ENCODE data around the gene RALGDS. TPM values are rescaled to one million over a fixed set of nuclear protein-coding genes. Genes with fewer than 3 reads are reported as not detected.
A peak's percentile ranks its signal among the peaks of the same experiment; 100 is the strongest.

RALGDS gene
- total and polyA plus RNA-seq, 2 of the 4 experiments (the other 2 are of a cell fraction): 13.1 to 36.9 TPM

DNA sequence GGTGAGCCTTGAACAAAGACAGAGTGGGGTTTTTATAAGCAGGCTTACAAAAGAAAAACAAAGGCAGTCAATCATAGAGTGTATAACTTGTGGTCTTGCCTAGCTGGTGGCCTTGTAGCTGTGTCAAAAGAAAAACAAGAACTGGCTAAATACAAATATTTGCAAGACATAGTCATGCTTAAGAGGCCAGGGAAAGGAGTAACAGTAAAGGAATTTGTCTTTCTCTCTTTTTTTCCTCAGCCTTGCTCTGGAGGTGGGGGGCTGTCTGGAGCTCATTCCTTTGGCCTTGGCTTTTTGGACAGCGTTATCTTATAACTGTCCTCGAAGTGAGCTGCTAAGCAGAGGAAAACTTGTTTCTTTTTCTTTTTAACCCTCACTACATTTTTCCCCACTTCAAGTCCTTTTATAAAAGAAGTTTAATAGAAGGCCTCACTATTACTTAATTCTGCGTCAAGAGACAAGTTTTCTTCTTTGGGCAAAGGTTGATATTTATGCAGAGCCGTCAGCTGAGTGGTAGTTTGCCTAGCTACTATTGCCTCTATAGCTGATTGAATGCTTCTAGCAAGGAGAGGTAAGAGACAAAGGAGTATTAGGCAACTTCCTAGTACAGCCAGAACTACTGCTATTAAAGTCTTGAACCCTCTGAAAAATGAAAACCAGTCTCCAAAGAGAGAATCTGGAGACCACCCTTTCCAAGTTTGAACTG, 45.0 kb downstream of the RALGDS start:
- H3K56ac ChIP-seq (ENCODE audit: extremely low read depth, insufficient read depth, low read length): no peak overlapping the region
- no peak overlapping the region; the same call in 1 of the 2 replicates for H4K91ac ChIP-seq (ENCODE audit: insufficient read depth, low read depth, low read length)
- H2AFZ ChIP-seq (replicated peaks; ENCODE audit: low read length, poor library complexity): no peak overlapping the region
- ChIA-PET POLR2A (ENCODE audit: unreplicated experiment) (interaction anchor here (1.2 kb wide), 1 partner anchor 46 kb away, joined by 4 read pairs; the partner anchor contains the start of gene GTF3C5), CTCF (interaction anchor here (0.8 to 2.9 kb wide), 3 partner anchors 19 to 71 kb away, joined by 3 to 10 read pairs (median 3); no protein-coding TSS in a partner anchor)
- 0 out of 2 replicates have a peak overlapping the region, but pooled peaks have one; percentile 22 for H2BK20ac ChIP-seq (ENCODE audit: low read depth, low read length)
- no peak overlapping the region for H3K23ac ChIP-seq (ENCODE audit: low read depth, low read length)
- H2BK120ac ChIP-seq (ENCODE audit: low read depth, low read length): no peak overlapping the region
- H3K4ac ChIP-seq (ENCODE audit: low read depth, low read length): no peak overlapping the region
- H3K4me1 ChIP-seq (ENCODE audit: control insufficient read depth, insufficient read depth, low read length): peaks cover 7% of the 10 kb centered on the region
- DNase-seq: peak; percentile 87
- no peak overlapping the region for H3K9ac ChIP-seq (ENCODE audit: low read depth, low read length)
- peaks cover 11% of the 10 kb centered on the region; the same call in 1 of the 2 replicates for H4K20me1 ChIP-seq (ENCODE audit: insufficient read depth, low read length)
- dilution Hi-C loops (cut with HindIII; ENCODE audit: low sequenced_read_pairs, unreplicated experiment) (no loop called here), in situ Hi-C loops (cut with MboI; ENCODE audit: low sequenced_read_pairs) (no loop called here), intact Hi-C loops (cut with micrococcal nuclease) (no loop called here)
- H3K4me2 ChIP-seq (ENCODE audit: low read depth, low read length): peak overlapping the region; percentile 51; the same call in 1 of the 2 replicates
- no peak overlapping the region for H4K8ac ChIP-seq (ENCODE audit: low read depth in 2 of 2, low read length in 2 of 2)
- no TSS peak for BruUV-seq (replicated peaks)
- H3K14ac ChIP-seq (replicated peaks; ENCODE audit: low read depth, low read length): no peak overlapping the region
- no peaks in the 10 kb centered on the region for H3K79me1 ChIP-seq (ENCODE audit: low read depth in 1 of 2, low read length in 2 of 2)
- H3K27ac ChIP-seq (ENCODE audit: insufficient read depth, low read length): no peak overlapping the region
- H3K9me3 ChIP-seq (ENCODE audit: control insufficient read depth, insufficient read depth, low read length): no peaks in the 10 kb centered on the region
- H3K4me3 ChIP-seq (ENCODE audit: insufficient read depth, low read depth, low read length): no peak overlapping the region
- H3K9me1 ChIP-seq (ENCODE audit: insufficient read depth, low read length): no peaks in the 10 kb centered on the region
- no peak overlapping the region for H3K18ac ChIP-seq (ENCODE audit: low read depth, low read length)
- WGBS, 2 experiments (ENCODE audit: extremely low coverage in 2 of 2, insufficient read length in 1 of 2): no CpG with 5 or more reads among the region's 4 CpGs
- H3K27me3 ChIP-seq (ENCODE audit: control insufficient read depth, insufficient read depth, low read length): peaks cover 22% of the 10 kb centered on the region
- H3K36me3 ChIP-seq (ENCODE audit: control insufficient read depth, insufficient read depth, low read length): no peaks in the 10 kb centered on the region; the same call in 1 of the 2 replicates
- peak overlapping the region; percentile 3 for H2BK5ac ChIP-seq (ENCODE audit: low read depth, low read length, poor library complexity, severe bottlenecking)
- ATAC-seq (ENCODE audit: low read depth): peak; percentile 91
- no peak overlapping the region for H2AK5ac ChIP-seq (ENCODE audit: low read depth, low read length)
- TF ChIP-seq FOS (IDR thresholded peaks at IDR 0.05; ENCODE audit: low read depth, low read length) (peak; percentile 72), MAFK (IDR thresholded peaks at IDR 0.05; ENCODE audit: low read depth, low read length) (no peak), BHLHE40 (IDR thresholded peaks at IDR 0.05; ENCODE audit: low read depth, low read length) (0 out of 2 replicates have a peak, but pooled peaks have one; percentile 23), RCOR1 (IDR thresholded peaks at IDR 0.05; ENCODE audit: insufficient replicate concordance, low read length) (no peak), MAZ (IDR thresholded peaks at IDR 0.05; ENCODE audit: borderline replicate concordance, low read depth, low read length) (peak; percentile 87), RFX5 (IDR thresholded peaks at IDR 0.05; ENCODE audit: low read depth, low read length) (no peak)
- TF ChIP-seq, protein P1, sequence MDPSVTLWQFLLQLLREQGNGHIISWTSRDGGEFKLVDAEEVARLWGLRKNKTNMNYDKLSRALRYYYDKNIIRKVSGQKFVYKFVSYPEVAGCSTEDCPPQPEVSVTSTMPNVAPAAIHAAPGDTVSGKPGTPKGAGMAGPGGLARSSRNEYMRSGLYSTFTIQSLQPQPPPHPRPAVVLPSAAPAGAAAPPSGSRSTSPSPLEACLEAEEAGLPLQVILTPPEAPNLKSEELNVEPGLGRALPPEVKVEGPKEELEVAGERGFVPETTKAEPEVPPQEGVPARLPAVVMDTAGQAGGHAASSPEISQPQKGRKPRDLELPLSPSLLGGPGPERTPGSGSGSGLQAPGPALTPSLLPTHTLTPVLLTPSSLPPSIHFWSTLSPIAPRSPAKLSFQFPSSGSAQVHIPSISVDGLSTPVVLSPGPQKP (IDR thresholded peaks at IDR 0.05; ENCODE audit: borderline replicate concordance, low read depth, low read length): no peak
- TF ChIP-seq, protein P2, sequence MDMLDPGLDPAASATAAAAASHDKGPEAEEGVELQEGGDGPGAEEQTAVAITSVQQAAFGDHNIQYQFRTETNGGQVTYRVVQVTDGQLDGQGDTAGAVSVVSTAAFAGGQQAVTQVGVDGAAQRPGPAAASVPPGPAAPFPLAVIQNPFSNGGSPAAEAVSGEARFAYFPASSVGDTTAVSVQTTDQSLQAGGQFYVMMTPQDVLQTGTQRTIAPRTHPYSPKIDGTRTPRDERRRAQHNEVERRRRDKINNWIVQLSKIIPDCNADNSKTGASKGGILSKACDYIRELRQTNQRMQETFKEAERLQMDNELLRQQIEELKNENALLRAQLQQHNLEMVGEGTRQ (IDR thresholded peaks at IDR 0.05; ENCODE audit: low read depth, low read length): no peak
- TF ChIP-seq, protein P3, sequence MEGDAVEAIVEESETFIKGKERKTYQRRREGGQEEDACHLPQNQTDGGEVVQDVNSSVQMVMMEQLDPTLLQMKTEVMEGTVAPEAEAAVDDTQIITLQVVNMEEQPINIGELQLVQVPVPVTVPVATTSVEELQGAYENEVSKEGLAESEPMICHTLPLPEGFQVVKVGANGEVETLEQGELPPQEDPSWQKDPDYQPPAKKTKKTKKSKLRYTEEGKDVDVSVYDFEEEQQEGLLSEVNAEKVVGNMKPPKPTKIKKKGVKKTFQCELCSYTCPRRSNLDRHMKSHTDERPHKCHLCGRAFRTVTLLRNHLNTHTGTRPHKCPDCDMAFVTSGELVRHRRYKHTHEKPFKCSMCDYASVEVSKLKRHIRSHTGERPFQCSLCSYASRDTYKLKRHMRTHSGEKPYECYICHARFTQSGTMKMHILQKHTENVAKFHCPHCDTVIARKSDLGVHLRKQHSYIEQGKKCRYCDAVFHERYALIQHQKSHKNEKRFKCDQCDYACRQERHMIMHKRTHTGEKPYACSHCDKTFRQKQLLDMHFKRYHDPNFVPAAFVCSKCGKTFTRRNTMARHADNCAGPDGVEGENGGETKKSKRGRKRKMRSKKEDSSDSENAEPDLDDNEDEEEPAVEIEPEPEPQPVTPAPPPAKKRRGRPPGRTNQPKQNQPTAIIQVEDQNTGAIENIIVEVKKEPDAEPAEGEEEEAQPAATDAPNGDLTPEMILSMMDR (conservative IDR thresholded peaks at IDR 0.05; ENCODE audit: low read depth, low read length): no peak
- no peak overlapping the region for H4K5ac ChIP-seq (ENCODE audit: low read depth, low read length)
- no peak overlapping the region for H2BK15ac ChIP-seq (ENCODE audit: low read depth, low read length)
- no peak overlapping the region for H2AK9ac ChIP-seq (replicated peaks; ENCODE audit: low read depth, low read length, poor library complexity)

Measured in IMR-90 (cell line).